GM21360 (cell line): ENCODE measurements around the gene C12orf76.

Experiments used
- ATAC-seq: cut with Tn5 transposase; IDR thresholded peaks from one replicate; pipeline ENCODE4 v1.9.1; 2021; ENCODE audit warnings: mild to moderate bottlenecking, moderate library complexity; ENCODE audit not compliant: unreplicated experiment

The C12orf76 gene

GRCh38 chr12:109997393-109997792, 50.9 kb downstream of the C12orf76 start:
- ATAC-seq = no peak

GRCh38 chr12:109996483-109996853, 51.9 kb downstream of the C12orf76 start:
- ATAC-seq = no peak

- ATAC-seq = peak; percentile 60
Observed at GRCh38 chr12:109995686-109996482, 52.4 kb downstream of the C12orf76 start, which contains the start of gene GIT2. GIT2 (minus strand) TSS chr12:109996368; CDS start chr12:109996224, 144 bp downstream.

GRCh38 chr12:109995361-109995685, 53.0 kb downstream of the C12orf76 start:
- no peak for ATAC-seq

GRCh38 chr12:109994401-109995175, 53.7 kb downstream of the C12orf76 start:
- no peak for ATAC-seq

GRCh38 chr12:109993091-109993490, 55.2 kb downstream of the C12orf76 start:
- ATAC-seq = no peak

GRCh38 chr12:109991586-109991985, 56.7 kb downstream of the C12orf76 start:
- no peak for ATAC-seq
